ENCODE results near the gene MEFV. TPM values are rescaled to one million over a fixed set of nuclear protein-coding genes. Genes with fewer than 3 reads are reported as not detected.
"Not testable (repeated sequence)": the region's sequence is repeated elsewhere in the genome, so short reads cannot be mapped to it uniquely, and the experiment has no call there.

The MEFV gene
- total and polyA plus RNA-seq, 10 of the 15 experiments (the other 5 are each of a cell fraction or from before 2014, with no cell fraction given) = 0.03 to 0.11 (median 0.09) TPM; not detected in 5

DNA sequence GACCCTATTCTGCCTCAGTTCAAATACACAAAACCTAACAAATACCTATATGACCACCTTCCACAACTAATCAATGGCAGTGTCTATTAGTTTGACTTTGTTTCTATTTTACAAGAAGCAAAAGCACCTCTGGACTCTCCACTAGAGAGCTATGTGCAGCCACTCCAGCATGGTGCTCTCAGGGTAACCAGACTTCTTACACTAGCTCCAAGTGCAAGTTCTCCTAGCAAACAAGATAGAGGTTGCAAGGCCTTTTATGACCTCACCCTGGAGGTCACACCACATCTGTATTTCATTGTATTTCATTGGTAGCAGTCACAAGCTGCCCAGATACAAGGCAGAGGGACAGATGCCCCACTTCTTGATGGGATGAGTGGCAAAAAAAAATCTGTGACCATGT, 18.5 kb upstream of the MEFV start:
- POLR2A ChIA-PET = interaction anchor here (0.6 kb wide), 1 partner anchor 37 kb away, joined by 3 read pairs; no protein-coding TSS in a partner anchor
- no peak for FAIRE-seq
- no TSS peak for BruUV-seq (replicated peaks)

DNA sequence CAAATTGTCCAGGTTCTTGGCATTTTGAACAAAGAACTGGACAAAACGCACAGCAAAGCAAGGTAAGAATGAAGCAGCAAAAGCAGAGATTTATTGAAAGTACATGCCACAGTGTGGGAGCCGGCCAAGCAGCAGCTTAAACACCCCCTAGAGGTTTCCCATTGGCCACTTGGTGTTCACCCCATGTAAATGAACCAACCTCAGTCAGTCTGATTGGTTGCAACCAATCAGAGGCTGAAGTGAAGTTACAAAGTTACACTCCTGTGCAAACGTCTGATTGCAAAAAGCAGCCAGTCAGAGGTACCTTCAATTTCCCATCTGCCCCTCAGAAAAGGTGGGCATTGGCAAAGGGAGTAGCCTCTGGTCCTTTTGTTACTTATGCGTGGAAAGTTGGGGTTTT, 18.1 kb upstream of the MEFV start:
- no peaks in the 10 kb centered on the region for H3K9me3 ChIP-seq (replicated peaks; ENCODE audit: control insufficient read depth, insufficient read depth, low read length)
- ChIA-PET CTCF (no interaction called here), RAD21 (ENCODE audit: unreplicated experiment) (no interaction called here), POLR2A (interaction anchor here (0.6 kb wide), 1 partner anchor 36 kb away, joined by 3 read pairs; no protein-coding TSS in a partner anchor), SMC1A (ENCODE audit: uncharacterized antibody, unreplicated experiment) (interaction anchor here (0.7 kb wide), 1 partner anchor 796 kb away, joined by 3 read pairs; no protein-coding TSS in a partner anchor)
- FAIRE-seq (no peak), DNase-seq (ENCODE audit: low read depth, low spot score) (no peak), ATAC-seq (peak; percentile 48; the same call in 1 of the 3 replicates)
- TF ChIP-seq NFYB (IDR thresholded peaks at IDR 0.05; ENCODE audit: insufficient read depth, low read depth, low read length) (0 out of 2 replicates have a peak, but pooled peaks have one; percentile 42), BCL11A (IDR thresholded peaks at IDR 0.05; ENCODE audit: low read depth, low read length) (no peak)
- BruUV-seq (replicated peaks) = no TSS peak
- H3K36me3 ChIP-seq (ENCODE audit: control insufficient read depth in 2 of 2, insufficient read depth in 2 of 2, low read length in 1 of 2) = no peaks in the 10 kb centered on the region
- no peak overlapping the region for H3K9ac ChIP-seq (ENCODE audit: control insufficient read depth, insufficient read depth, low read length)
- H3K27me3 ChIP-seq (replicated peaks in 1 of 2; ENCODE audit: control insufficient read depth in 2 of 2, insufficient read depth in 2 of 2, low read length in 1 of 2) = no peaks in the 10 kb centered on the region
- H4K20me1 ChIP-seq (ENCODE audit: control insufficient read depth, insufficient read depth) = no peaks in the 10 kb centered on the region
- intact Hi-C loops (cut with micrococcal nuclease; ENCODE audit: unreplicated experiment) = no loop called here
- H3K27ac ChIP-seq (ENCODE audit: control insufficient read depth, insufficient read depth) = no peak overlapping the region
- 43% methylated on average over 4 of the region's 4 CpGs for WGBS (ENCODE audit: insufficient coverage, insufficient replicate concordance, low lambda C conversion rate, missing lambda C conversion rate)
- H3K4me1 ChIP-seq (ENCODE audit: control insufficient read depth, insufficient read depth, low read length) = no peaks in the 10 kb centered on the region
- H2AFZ ChIP-seq (ENCODE audit: control insufficient read depth, low read depth, low read length) = no peak overlapping the region
- no peak overlapping the region for H3K4me3 ChIP-seq
- in situ Hi-C loops (cut with MboI) = no loop called here
- no peak overlapping the region for H3K4me2 ChIP-seq (ENCODE audit: control insufficient read depth, insufficient read depth)
- no peaks in the 10 kb centered on the region for H3K79me2 ChIP-seq (ENCODE audit: control insufficient read depth, insufficient read depth, low read length)

More for the DNA sequence above, 18.5 kb upstream of the MEFV start:
- DNase-seq (ENCODE audit: low read depth, low spot score) (no peak), ATAC-seq (no peak)
- no peaks in the 10 kb centered on the region for H3K79me2 ChIP-seq (ENCODE audit: control insufficient read depth, insufficient read depth, low read length)
- no peak overlapping the region for H3K4me2 ChIP-seq (ENCODE audit: control insufficient read depth, insufficient read depth)
- no peaks in the 10 kb centered on the region for H4K20me1 ChIP-seq (ENCODE audit: control insufficient read depth, insufficient read depth)
- no peak overlapping the region for H3K4me3 ChIP-seq
- no peaks in the 10 kb centered on the region for H3K4me1 ChIP-seq (ENCODE audit: control insufficient read depth, insufficient read depth, low read length)
- H3K27ac ChIP-seq (ENCODE audit: control insufficient read depth, insufficient read depth) = no peak overlapping the region
- in situ Hi-C loops (cut with MboI) = no loop called here
- ChIA-PET CTCF (no interaction called here), RAD21 (ENCODE audit: unreplicated experiment) (no interaction called here), SMC1A (ENCODE audit: uncharacterized antibody, unreplicated experiment) (interaction anchor here (0.7 kb wide), 1 partner anchor 796 kb away, joined by 3 read pairs; no protein-coding TSS in a partner anchor)
- intact Hi-C loops (cut with micrococcal nuclease; ENCODE audit: unreplicated experiment) = no loop called here
- H3K36me3 ChIP-seq (ENCODE audit: control insufficient read depth in 2 of 2, insufficient read depth in 2 of 2, low read length in 1 of 2) = no peaks in the 10 kb centered on the region
- H2AFZ ChIP-seq (ENCODE audit: control insufficient read depth, low read depth, low read length) = no peak overlapping the region
- no peaks in the 10 kb centered on the region for H3K27me3 ChIP-seq (replicated peaks in 1 of 2; ENCODE audit: control insufficient read depth in 2 of 2, insufficient read depth in 2 of 2, low read length in 1 of 2)
- no peak for TF ChIP-seq CHD1 (IDR thresholded peaks at IDR 0.05; ENCODE audit: low read depth, low read length)
- H3K9me3 ChIP-seq (replicated peaks; ENCODE audit: control insufficient read depth, insufficient read depth, low read length) = no peaks in the 10 kb centered on the region
- H3K9ac ChIP-seq (ENCODE audit: control insufficient read depth, insufficient read depth, low read length) = no peak overlapping the region

DNA sequence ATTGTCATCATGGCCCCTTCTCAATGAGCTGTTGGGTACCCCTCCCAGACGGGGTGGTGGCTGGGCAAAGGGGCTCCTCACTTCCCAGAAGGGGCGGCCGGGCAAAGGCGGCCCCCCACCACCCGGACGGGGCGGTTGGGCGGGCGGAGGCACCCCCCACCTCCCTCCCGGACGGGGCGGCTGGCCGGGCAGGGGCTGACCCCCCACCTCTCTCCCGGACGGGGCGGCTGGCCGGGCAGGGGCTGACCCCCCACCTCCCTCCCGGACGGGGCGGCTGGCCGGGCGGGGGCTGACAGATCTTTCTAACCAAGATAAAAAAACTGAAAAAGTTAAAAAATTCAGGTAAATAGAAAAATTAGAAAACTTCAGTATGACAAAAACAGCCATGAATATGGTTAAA, 14.8 kb upstream of the MEFV start:
- not testable (repeated sequence) for ATAC-seq

DNA sequence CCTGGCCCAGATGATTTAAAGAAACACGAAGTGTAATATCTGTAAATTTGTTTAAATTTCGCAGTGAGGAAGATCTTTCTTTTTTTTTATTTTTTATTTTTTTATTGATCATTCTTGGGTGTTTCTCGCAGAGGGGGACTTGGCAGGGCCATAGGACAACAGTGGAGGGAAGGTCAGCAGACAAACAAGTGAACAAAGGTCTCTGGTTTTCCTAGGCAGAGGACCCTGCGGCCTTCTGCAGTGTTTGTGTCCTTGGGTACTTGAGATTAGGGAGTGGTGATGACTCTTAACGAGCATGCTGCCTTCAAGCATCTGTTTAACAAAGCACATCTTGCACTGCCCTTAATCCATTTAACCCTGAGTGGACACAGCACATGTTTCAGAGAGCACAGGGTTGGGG, 14.3 kb upstream of the MEFV start:
- POLR2A ChIA-PET; H2AFZ ChIP-seq (ENCODE audit: control insufficient read depth, low read depth, low read length); H3K27ac ChIP-seq (ENCODE audit: control insufficient read depth, insufficient read depth); ATAC-seq; H3K27me3 ChIP-seq (replicated peaks in 1 of 2; ENCODE audit: control insufficient read depth in 2 of 2, insufficient read depth in 2 of 2, low read length in 1 of 2); H3K4me2 ChIP-seq (ENCODE audit: control insufficient read depth, insufficient read depth); intact Hi-C loops (cut with micrococcal nuclease; ENCODE audit: unreplicated experiment); H3K79me2 ChIP-seq (ENCODE audit: control insufficient read depth, insufficient read depth, low read length); DNase-seq (ENCODE audit: low read depth, low spot score); SMC1A ChIA-PET (ENCODE audit: uncharacterized antibody, unreplicated experiment); CTCF ChIA-PET; RAD21 ChIA-PET (ENCODE audit: unreplicated experiment); H3K36me3 ChIP-seq (ENCODE audit: control insufficient read depth in 2 of 2, insufficient read depth in 2 of 2, low read length in 1 of 2); H3K9me3 ChIP-seq (replicated peaks; ENCODE audit: control insufficient read depth, insufficient read depth, low read length); H3K4me3 ChIP-seq; H3K9ac ChIP-seq (ENCODE audit: control insufficient read depth, insufficient read depth, low read length); BruUV-seq (replicated peaks); in situ Hi-C loops (cut with MboI); FAIRE-seq; H4K20me1 ChIP-seq (ENCODE audit: control insufficient read depth, insufficient read depth); H3K4me1 ChIP-seq (ENCODE audit: control insufficient read depth, insufficient read depth, low read length): not testable (repeated sequence)
- 94% methylated on average over 2 of the region's 5 CpGs for WGBS (ENCODE audit: insufficient coverage, insufficient replicate concordance, low lambda C conversion rate, missing lambda C conversion rate)

More for the DNA sequence above, 14.8 kb upstream of the MEFV start:
- H3K79me2 ChIP-seq (ENCODE audit: control insufficient read depth, insufficient read depth, low read length); POLR2A ChIA-PET; H3K4me2 ChIP-seq (ENCODE audit: control insufficient read depth, insufficient read depth); intact Hi-C loops (cut with micrococcal nuclease; ENCODE audit: unreplicated experiment); FAIRE-seq; H3K4me1 ChIP-seq (ENCODE audit: control insufficient read depth, insufficient read depth, low read length); H3K27ac ChIP-seq (ENCODE audit: control insufficient read depth, insufficient read depth); in situ Hi-C loops (cut with MboI); RAD21 ChIA-PET (ENCODE audit: unreplicated experiment); H3K9ac ChIP-seq (ENCODE audit: control insufficient read depth, insufficient read depth, low read length); H4K20me1 ChIP-seq (ENCODE audit: control insufficient read depth, insufficient read depth); BruUV-seq (replicated peaks); H3K9me3 ChIP-seq (replicated peaks; ENCODE audit: control insufficient read depth, insufficient read depth, low read length); H3K4me3 ChIP-seq; DNase-seq (ENCODE audit: low read depth, low spot score); H2AFZ ChIP-seq (ENCODE audit: control insufficient read depth, low read depth, low read length); CTCF ChIA-PET; SMC1A ChIA-PET (ENCODE audit: uncharacterized antibody, unreplicated experiment); H3K27me3 ChIP-seq (replicated peaks in 1 of 2; ENCODE audit: control insufficient read depth in 2 of 2, insufficient read depth in 2 of 2, low read length in 1 of 2); H3K36me3 ChIP-seq (ENCODE audit: control insufficient read depth in 2 of 2, insufficient read depth in 2 of 2, low read length in 1 of 2): not testable (repeated sequence)
- 81% methylated on average over 6 of the region's 22 CpGs for WGBS (ENCODE audit: insufficient coverage, insufficient replicate concordance, low lambda C conversion rate, missing lambda C conversion rate)
